HK-2 (cell line): ENCODE results near the gene NDUFA12.

Experiments
- DNase-seq: peaks from one replicate; pipeline ENCODE4 v3.0.0-alpha.2; 2018; ENCODE audit not compliant: unreplicated experiment

The NDUFA12 gene

DNA sequence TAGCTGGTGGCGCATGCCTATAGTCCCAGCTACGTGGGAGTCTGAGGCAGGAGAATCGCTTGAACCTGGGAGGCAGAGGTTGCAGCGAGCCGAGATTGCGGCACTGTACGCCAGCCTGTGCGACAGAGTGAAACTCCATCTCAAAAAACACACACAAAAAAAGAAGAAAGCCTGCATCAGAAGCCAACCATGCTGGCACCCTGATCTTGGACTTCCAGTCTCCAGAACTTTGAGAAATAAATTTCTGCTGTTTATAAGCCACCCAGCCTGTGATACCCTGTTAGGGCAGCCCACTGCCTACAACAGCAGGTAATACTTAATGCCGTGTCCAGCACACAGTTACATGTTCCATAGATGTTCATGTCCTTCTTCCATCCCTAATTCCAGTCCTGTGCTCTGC, 62.7 kb downstream of the NDUFA12 start:
- DNase-seq = no peak

DNA sequence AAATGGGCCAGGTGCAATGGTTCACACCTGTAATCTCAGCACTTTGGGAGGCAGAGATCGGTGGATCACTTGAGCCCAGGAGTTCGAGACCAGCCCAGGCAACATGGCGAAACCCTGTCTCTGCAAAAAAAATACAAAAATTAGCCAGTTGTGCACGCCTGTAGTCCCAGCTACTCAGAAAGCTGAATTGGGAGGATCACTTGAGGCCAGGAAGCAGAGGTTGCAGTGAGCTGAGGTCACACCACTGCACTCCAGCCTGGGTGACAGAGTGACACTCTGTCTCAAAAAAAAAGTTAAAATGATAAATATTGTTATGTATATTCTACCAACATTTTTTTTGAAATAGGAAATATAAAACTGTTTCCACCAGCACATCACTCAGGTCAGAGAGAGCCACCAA, 64.9 kb downstream of the NDUFA12 start:
- no peak for DNase-seq

DNA sequence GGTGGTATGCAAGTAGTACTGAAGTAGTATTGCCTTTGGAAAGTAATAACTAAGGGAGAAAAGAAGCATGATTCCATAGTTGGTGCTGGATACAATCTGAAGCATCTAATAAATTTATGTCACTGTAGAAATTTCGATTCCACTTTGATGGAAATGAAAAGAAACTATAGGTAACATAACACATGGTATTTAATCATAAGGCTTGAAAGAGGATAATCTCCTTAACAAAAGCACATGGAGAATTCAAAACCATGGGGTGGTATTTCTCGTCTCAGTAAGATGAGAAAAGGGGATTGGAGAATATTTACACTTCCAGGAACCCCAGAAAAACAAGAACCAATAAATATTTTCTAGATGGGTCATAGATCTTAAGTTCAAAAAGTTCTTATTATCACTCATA, 72.7 kb downstream of the NDUFA12 start:
- no peak for DNase-seq

DNA sequence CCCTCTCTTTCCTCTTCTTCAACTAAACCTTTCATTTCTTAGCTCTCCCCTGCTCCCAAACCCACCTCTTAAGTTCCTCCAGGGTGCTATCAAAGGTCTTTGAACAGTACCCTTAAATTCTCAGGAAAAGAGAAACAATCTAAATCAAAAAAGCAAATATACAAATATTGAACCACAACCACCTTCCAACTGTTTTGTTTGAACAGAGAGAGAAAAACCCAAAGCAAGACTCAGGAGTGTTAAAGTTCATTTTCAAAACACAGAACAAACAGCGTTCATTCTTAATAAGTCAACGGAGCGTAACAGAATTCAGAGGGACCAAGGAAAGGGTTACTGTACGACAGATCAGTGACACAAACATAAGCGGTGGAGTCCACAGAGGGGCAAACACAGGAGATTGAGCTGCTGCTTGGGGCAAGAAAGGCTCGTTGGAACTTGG, 73.3 kb downstream of the NDUFA12 start:
- no peak for DNase-seq

DNA sequence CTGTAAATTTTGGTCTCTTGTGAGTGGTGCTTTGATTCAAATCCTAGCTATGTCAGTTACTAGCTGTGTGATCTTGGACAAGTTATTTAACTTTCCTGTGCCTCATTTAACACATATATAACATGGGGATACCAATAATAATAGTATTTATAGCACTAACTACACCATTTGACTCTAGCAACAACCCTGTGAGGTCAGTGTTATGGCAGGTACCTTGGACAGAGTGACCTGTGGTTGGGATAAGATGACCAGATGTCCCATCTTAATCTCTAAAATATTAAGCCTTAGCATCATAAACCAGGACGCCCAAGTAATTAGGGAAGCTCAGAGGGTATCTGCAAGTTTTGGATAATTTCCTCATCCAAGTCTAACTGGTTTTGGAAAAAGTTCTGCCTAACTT, 73.7 kb downstream of the NDUFA12 start:
- DNase-seq = no peak

DNA sequence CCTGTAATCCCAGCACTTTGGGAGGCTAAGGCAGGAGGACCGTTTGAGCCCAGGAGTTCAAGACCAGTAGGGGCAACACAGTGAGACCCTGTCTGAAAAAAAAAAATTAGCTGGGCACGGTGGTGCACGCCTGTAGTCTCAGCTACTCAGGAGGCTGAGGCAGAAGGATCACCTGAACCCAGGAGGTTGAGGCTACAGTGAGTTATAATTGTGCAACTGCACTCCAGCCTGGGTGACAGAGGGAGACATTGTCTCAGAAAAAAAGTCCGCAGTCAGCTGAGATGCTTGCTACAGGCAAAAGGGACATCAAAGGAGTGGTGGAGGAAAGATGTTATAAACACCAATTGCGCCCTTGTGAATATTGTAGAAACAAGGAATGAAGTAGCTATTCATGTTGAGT, 77.8 kb downstream of the NDUFA12 start:
- no peak for DNase-seq

DNA sequence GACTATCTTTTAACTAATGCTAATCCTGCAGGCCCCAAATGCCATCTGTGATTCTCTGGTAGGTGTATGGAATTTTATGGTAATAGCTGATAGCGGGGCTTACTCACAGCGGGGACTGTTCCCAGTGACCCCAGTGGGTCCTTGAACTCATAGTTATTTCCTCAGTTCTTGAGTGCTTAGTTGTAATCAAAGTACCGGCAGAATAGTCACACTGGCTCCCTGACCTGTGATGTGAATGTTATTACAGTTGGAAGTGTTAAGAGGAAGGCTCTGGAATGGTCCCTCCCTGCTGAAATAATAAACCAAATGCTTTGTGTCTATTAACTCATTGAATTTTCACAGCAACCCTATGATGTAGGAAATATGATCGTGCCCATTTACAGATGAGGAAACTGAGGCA, 78.3 kb downstream of the NDUFA12 start:
- no peak for DNase-seq

DNA sequence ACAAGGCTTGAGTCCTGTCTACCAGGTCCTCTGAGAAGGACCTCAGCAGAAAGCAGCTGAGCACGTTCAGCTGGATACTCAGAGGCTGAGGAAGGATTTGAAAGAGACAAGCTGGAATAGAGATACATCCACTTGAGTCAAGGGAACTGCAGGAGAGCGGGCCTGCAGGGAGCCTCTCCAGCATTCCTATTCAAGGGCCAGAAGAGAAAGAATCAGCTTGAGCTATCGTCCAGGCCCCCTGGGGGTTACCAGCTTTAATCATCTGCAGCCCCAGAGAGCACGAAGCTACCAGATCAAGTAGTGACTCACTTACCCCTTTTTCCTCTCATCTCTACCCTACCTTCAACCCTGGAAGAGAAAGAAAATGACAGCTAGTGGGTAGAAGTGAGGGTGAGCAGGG, 80.9 kb downstream of the NDUFA12 start:
- no peak for DNase-seq
